ENCODE measurements around the gene RASL11B.

GRCh38 chr4:52889354-52889753 is 27.2 kb downstream of the RASL11B start:
- TF ChIP-seq EZH2 (IDR thresholded peaks at IDR 0.05; ENCODE audit: insufficient read depth, low read length) = no peak
- TF ChIP-seq CTCF (IDR thresholded peaks at IDR 0.05; ENCODE audit: insufficient read depth, low read depth, low read length) = no peak

Measured in astrocyte (in vitro differentiated cells and primary cell).